ENCODE results near the gene PLEKHM2.

Gene PLEKHM2

DNA sequence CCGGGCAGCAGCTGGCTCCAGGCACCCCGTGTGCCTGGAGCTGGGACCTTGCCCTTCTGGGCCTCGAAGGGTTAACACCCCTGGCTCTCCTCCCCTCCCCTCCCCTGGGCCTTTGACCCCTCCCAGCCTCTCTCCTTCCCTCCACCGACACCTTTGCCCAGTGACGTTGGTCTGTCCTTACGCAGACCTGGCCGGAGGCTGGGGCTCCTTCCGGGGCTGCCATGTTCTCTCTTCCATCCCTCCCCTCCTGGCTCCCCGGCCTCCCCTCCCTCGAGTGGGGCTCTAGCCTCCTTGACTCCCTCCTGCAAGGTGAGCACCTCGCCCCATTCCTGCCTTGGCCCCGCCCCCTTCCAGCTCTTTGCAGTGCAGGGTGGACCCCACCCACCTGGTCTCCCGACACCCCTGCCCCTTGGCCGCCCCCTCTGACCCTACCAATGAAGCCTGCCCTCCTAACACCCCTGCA lies 58.2 kb downstream of the PLEKHM2 start, which contains the start of gene TMEM82:
TSS of gene TMEM82 (plus strand) at position 161 of the 463 bp plus-strand sequence. CDS start at position 222, 61 bp downstream.
- DNase-seq: no peak

- no peak for DNase-seq
Observed at GRCh38 chr1:15744122-15744679, 60.1 kb downstream of the PLEKHM2 start.

DNA sequence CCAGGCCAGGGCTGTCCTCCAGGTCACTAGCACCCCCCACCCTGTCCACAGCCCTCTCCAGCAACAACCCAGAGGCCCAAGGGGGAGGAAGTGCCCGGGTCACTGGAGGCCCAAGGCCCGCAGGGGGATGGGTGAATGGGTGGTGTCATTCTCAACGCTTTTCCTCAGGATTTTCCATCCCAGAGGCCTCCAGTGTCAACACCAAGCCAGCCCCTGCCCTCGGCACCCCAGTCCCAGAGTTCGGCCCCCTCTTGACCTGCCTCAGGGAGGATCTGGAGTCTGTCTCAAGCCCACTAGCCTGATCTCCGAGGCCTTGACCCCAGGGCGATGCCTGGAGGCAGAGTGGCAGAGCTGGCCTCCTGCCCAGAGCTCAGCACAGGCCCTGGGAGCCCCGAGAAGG lies 63.3 kb downstream of the PLEKHM2 start:
- no peak for DNase-seq

DNA sequence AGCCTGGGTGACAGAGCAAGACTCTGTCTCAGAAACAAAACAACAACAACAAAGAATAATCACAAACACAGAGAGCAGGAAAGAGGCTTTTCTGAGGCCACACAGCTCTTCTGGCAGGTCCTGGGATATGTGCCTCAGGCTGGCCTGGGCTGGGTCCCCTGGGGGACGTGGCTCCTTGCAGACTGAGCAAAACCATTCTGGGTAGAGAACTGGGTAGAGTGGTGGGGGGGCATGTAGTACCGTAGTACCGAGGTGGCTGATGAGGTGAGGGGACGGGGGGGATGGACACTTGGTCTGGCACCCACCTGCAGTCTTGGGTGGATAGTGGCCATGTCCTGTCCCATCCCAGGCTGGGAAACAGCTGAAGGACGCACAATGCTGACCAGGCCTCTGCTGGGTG lies 64.1 kb downstream of the PLEKHM2 start:
- no peak for DNase-seq

DNA sequence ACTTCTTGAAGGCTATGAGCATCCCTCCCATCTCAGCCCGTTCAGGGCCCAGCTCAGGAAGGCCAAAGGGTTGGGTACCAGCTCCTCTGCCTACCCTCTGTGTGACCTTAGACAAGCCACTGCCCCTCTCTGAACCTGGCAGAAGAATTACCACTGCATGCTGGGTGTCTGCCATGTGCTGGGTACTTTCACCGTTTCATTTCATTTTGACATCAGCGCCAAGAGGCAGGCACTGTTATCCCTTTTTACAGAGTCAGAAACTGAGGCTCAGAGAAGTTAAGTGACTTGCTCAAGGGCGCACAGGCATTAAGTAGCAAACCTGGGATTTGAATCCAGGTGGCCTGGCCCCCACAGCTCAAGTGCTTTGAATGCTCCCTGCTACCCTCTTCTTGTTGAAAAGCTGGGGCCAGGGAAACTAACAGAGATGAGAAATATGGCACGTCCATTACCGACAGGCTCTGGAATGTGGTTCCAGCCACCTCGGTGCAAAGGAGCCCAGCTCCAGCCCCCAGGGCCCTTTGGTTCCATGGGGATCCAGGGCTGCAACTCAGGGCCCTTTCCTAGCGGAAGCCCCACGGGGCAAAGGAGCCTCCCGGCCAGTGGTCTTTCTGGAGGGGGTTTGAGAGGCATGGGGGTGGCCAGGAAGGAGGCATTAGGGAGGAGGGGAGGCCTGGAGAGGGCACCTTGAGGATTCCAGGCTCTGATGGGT lies 64.7 kb downstream of the PLEKHM2 start:
- no peak for DNase-seq

- no peak for DNase-seq
Observed at GRCh38 chr1:15749399-15750291, 65.5 kb downstream of the PLEKHM2 start.

DNA sequence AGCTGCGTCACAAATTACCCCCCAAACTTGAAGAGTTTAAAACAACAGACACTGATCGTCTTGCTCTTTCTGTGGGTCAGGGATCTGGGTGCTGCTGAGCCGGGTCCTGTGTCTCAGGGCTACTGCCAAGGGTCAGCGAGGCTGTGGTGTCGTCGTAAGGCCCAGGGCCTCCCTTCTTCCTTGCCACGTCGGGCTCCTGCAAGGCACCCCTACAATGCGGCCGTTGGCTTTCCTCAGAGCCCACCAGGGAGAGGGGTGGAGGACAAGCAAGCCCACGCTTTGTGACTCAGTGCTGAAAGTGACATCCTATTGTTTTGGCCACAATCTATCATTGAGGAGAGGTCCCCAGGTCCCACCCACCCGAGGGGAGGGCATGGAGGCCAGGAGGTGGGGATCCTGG lies 66.8 kb downstream of the PLEKHM2 start:
- DNase-seq: no peak

- DNase-seq: no peak
Observed at GRCh38 chr1:15751717-15752116, 67.6 kb downstream of the PLEKHM2 start.

DNA sequence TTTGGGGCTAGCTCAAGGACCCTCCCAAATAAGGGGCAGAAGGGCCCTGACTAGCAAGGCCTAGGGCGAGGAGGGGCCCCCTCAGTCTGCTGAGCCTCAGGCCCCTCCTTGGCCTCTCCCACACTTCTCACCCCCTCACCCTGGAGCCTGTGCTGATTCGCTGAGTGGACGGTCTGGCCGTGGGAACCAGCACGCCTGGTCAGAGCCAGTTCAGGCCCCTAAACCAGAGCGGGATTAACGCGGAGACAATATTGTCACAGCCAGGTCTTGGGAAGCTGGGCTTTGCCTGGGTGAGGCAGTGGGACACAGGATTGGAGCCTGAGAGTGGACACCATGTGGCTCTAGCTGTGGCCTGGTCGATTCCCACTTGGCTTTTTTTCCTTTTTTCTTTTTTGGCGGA lies 69.7 kb downstream of the PLEKHM2 start:
- no peak for DNase-seq

- DNase-seq: no peak
Observed at GRCh38 chr1:15755021-15755645, 71.0 kb downstream of the PLEKHM2 start.

DNA sequence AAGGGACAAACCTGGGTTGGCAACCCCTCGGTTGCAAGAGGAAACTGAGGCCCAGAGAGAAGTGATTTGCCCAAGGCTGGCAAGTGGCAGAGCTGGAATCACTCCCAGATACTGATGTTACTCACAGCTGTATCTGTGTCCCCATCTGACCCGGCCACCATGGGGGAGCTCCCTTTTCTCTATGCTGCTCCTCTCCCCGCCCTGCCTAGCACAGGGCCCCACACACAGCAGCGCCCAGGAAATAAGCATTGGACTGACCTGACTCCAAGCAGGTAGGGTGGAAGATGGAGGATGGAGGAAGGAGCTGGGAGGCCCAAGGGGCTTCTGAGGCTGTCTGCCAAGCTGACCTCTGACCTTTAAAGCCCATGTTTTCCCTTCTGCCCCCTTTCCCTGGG lies 71.5 kb downstream of the PLEKHM2 start:
- DNase-seq: no peak

DNA sequence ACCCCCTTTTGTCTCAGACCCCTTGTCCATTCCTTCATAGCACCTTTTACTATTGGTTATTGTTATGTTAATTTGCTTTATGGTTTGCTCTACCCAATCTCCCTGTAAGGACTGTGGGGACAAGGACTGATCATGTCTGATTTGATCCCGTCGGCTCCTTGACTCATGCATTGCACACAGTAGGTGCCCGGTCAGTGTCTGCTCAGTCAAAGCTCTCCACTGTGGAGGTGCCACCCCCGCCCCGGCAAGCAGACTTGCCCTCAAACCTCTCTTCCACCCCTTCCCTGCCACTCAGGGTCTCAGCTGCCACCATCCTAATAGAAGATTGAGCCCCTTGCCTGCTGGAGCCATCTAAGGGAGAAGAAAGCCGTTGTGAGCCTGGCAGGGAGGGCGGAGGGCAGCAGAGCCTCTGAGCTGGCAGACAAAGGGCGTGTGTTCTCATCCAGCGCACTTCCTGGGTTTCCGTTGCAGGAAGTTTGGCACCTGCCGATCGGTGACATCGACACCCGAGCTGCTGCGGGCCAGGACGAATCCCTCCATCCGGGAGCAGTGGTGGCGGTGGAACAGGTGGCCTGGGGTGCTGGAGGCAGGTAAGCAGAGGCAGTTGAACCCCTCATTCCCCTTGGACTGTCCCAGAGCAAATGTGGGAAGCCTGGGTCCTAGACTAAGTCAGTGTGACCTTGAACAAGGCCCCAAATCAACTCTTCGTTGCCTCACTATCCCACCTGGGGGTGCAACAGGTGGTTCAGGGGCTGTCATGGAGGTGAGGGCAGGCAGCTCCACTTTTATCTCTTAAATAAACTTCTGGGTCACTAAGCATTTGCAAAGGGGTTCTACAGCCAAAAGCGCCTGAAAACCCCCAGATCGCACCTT lies 72.3 kb downstream of the PLEKHM2 start:
- no peak for DNase-seq

- DNase-seq: no peak
Observed at GRCh38 chr1:15757016-15757543, 73.0 kb downstream of the PLEKHM2 start.

DNA sequence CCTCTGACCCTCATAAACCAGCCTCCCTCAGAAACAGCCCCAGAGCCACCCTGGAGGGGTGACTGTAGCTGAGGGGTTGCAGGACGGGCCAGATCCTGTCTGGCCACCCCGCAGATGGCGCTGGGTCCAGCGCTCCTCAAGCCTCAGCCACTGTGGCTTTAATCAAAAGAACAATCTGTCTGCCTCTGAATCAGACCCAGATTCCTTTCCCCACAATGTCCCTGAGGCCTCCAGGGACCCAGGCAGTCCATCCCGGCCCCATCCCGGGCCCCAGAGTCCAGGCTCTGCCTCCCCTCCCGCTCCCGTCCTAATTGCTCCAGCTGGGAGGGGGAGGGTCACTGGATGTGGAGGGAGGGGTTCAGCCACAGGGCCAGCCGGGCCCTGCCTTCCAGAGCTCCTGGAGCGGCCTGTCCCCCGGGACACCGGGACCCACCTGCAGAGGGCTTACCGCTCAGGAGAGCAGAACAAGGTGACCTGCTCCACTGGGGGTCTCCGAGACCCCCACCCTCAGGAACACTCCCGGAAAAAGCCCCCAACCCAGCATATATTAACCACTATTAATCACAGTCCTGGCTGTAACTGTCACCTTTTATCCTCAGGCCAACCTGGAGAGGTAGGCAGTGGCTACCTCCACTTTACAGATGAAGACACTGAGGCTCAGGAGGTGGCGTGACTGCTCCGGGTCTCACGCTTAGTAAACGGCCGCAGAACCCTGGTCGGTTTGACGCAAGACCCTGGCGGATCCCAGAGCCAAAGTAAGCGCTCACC lies 73.6 kb downstream of the PLEKHM2 start:
- DNase-seq: no peak

GRCh38 chr1:15758343-15758931 lies 74.3 kb downstream of the PLEKHM2 start, which contains the start of gene FBLIM1:
FBLIM1 (plus strand) TSS chr1:15758795; CDS start chr1:15764984, 6,189 bp downstream.
- DNase-seq: no peak

DNA sequence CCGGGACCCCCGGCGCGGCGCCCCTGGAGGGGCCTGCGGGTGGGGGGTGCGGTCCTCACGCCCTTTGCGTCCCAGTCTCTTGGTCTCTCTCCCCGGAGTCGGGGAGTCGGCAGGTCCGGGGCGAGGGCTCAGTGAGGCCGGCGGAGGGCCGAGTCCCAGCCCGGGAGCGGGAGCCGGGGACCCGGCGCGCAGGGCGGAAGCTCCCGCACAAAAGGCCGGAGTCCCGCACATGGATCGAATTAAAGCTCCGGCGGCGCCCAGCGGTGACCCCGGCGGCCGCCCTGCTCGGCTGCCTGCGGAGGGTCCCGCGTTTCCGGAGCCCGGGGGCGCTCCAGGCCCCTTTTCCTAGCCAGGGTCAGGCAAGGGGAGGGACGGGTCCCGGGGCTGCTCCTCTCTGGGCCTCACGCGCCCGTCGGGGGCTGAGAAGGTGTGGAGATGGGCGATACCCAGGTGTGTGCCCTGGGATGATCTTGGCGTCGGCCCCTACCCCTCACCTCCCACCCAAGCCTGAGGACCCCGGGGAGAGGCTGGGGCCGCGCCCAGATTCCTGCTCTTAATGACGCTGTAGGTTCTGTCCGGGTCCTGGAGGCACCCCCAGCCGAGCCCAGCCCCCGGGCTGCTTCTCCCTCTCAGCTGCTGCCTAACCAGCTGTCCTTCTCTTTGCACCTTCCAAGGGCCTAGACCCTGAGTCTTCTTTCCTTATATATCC lies 75.0 kb downstream of the PLEKHM2 start:
- DNase-seq: no peak

DNA sequence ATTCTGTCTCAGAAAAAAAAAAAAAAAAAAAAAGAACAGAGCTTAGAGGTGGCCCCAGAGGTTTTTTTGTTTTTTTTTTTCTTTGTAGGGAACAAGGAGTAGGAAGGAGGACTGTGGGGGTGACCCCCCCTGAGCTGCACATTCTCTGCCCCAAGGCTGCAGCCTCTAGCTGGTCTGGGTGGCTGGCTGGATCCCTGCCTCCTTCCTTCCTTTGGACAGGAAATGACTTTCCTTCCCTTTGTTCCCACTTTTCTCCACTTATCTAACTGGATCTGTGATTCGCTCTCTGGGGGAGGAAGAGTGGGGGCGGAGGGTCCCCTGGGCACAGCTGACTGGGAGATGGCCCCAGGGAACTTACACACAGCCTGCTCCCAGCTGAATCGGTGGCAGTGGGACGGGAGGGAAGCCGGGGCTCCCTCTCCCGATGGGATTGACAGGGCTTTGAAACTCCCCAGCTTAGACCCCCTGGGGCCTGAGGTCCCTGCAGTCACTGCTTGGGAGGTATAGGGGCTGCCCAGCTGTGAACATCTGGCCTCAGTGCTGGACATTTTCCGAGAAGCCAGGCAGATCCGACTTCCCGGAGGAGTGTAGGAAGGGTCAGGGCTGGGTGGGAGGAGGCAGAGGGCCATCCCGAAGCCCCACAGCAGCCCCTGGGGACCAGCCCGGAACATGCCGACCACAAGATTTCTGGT lies 76.5 kb downstream of the PLEKHM2 start:
- DNase-seq: no peak

- DNase-seq: no peak
Observed at GRCh38 chr1:15761366-15762128, 77.4 kb downstream of the PLEKHM2 start.
